Endothelial cell (in vitro differentiated cells): ENCODE data around the gene SLITRK6. TPM values are rescaled to one million over a fixed set of nuclear protein-coding genes. Genes with fewer than 3 reads are reported as not detected.

ENCODE experiments used
- DNase-seq: peaks from one replicate; pipeline ENCODE4 v3.0.0; 2021; ENCODE audit warnings: low spot score
- H3K27ac Mint-ChIP-seq: one replicate; pipeline ENCODE4 v1.8.0; 2021; ENCODE audit warnings: mixed read lengths, inconsistent platforms; ENCODE audit not compliant: unreplicated experiment
- H3K27me3 Mint-ChIP-seq: one replicate; pipeline ENCODE4 v1.8.0; 2021; ENCODE audit warnings: mild to moderate bottlenecking, moderate library complexity, mixed read lengths, inconsistent platforms; ENCODE audit not compliant: unreplicated experiment
- H3K36me3 Mint-ChIP-seq: one replicate; pipeline ENCODE4 v1.8.0; 2021; ENCODE audit warnings: mild to moderate bottlenecking, low read depth, mixed read lengths, inconsistent platforms; ENCODE audit not compliant: unreplicated experiment
- H3K4me1 Mint-ChIP-seq: one replicate; pipeline ENCODE4 v1.8.0; 2021; ENCODE audit warnings: mild to moderate bottlenecking, mixed read lengths, inconsistent platforms; ENCODE audit not compliant: unreplicated experiment
- H3K4me3 Mint-ChIP-seq: one replicate; pipeline ENCODE4 v1.8.0; 2021; ENCODE audit warnings: mild to moderate bottlenecking, mixed read lengths, inconsistent platforms; ENCODE audit not compliant: unreplicated experiment
- H3K9me3 Mint-ChIP-seq: one replicate; pipeline ENCODE4 v1.8.0; 2021; ENCODE audit warnings: mixed read lengths, inconsistent platforms; ENCODE audit not compliant: unreplicated experiment
- total RNA-seq: library from RNA; stranded (reverse); fragmentation: NEBNext Ultra II Directional; extraction: Animal tissue kit (Norgen Biotek cat#: 25700); gene quantifications from one replicate; pipeline ENCODE4 v1.2.1, GENCODE V29; 2021; ENCODE audit not compliant: unreplicated experiment
- TF ChIP-seq, protein P1 (sequence below): fragments of 200-600 bp; sonication (generic); IDR thresholded peaks from one replicate; pipeline ENCODE4 v1.5.0; 2021; ENCODE audit warnings: antibody characterized with exemption; ENCODE audit not compliant: unreplicated experiment

The SLITRK6 gene
- total RNA-seq, 1 donor from 2014 or later, result 53.1 TPM

DNA sequence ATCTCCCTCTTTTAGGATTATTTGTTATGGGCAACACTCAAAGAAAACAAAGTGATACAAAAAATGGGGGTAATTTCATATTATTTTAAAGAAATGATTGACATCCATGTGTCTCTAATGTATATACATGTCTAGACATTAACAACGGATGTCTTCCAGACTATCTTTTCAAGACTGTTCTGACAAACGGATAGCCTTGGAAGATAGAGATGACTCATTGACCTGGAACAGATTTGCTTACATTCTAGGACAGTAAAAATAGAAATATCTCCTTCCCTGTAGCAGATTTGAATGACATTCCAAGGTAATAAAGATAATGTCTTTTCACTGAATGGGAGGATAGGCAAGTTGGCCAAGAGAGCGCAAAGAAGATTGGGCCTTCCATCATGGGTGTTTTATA is 26.2 kb upstream of the SLITRK6 start:
- Mint-ChIP-seq H3K27me3 (no peaks in the 10 kb centered on the region), H3K4me3 (no peak overlapping the region), H3K4me1 (no peaks in the 10 kb centered on the region), H3K36me3 (no peaks in the 10 kb centered on the region), H3K9me3 (no peaks in the 10 kb centered on the region), H3K27ac (no peak overlapping the region)
- DNase-seq, result no peak
- TF ChIP-seq, protein P1, sequence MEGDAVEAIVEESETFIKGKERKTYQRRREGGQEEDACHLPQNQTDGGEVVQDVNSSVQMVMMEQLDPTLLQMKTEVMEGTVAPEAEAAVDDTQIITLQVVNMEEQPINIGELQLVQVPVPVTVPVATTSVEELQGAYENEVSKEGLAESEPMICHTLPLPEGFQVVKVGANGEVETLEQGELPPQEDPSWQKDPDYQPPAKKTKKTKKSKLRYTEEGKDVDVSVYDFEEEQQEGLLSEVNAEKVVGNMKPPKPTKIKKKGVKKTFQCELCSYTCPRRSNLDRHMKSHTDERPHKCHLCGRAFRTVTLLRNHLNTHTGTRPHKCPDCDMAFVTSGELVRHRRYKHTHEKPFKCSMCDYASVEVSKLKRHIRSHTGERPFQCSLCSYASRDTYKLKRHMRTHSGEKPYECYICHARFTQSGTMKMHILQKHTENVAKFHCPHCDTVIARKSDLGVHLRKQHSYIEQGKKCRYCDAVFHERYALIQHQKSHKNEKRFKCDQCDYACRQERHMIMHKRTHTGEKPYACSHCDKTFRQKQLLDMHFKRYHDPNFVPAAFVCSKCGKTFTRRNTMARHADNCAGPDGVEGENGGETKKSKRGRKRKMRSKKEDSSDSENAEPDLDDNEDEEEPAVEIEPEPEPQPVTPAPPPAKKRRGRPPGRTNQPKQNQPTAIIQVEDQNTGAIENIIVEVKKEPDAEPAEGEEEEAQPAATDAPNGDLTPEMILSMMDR, result no peak

DNA sequence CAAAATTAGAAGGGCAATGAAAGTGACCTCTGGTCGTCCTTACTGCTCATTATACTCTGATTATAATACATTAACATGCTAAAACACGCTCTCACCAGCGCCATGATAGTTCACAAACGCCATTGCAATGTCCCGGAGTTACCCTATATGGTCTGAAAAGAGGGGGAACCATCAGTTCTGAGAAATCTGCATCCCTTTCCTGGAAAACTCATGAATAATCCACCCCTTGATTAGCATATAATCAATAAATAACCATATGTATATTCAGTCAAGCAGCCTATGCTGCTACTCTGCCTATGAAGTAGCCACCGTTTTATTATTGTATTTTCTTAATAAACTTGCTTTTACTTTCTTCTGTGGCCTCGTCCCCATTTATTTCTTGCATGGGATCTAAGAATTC is 24.6 kb upstream of the SLITRK6 start:
- H3K4me1 Mint-ChIP-seq, result no peaks in the 10 kb centered on the region
- H3K27ac Mint-ChIP-seq, result no peak overlapping the region
- no peak for DNase-seq
- no peaks in the 10 kb centered on the region for H3K9me3 Mint-ChIP-seq
- TF ChIP-seq, protein P1, result no peak
- H3K36me3 Mint-ChIP-seq, result no peaks in the 10 kb centered on the region
- no peaks in the 10 kb centered on the region for H3K27me3 Mint-ChIP-seq
- H3K4me3 Mint-ChIP-seq, result no peak overlapping the region

DNA sequence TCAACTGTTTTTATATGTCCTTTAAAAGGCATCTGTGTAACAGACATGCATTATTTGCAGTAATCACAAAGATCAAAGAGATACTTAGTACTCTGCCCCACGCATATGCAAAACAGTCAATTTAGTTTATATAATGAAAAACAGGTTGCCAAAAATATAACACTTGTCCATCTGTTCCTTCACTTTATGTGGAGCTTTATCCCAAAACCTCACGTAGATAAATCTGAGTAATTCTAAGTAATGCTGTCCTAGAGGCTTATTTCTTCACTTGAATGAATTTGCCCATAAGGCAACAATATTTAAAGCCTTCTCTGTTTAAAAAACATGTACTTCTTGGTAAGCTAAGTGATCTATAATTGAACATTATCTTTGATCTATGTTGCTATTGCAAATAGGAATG is 20.3 kb upstream of the SLITRK6 start:
- Mint-ChIP-seq H3K27ac (no peak overlapping the region), H3K4me1 (no peaks in the 10 kb centered on the region), H3K36me3 (no peaks in the 10 kb centered on the region), H3K9me3 (no peaks in the 10 kb centered on the region), H3K27me3 (no peaks in the 10 kb centered on the region), H3K4me3 (no peak overlapping the region)
- TF ChIP-seq, protein P1, result no peak
- no peak for DNase-seq

DNA sequence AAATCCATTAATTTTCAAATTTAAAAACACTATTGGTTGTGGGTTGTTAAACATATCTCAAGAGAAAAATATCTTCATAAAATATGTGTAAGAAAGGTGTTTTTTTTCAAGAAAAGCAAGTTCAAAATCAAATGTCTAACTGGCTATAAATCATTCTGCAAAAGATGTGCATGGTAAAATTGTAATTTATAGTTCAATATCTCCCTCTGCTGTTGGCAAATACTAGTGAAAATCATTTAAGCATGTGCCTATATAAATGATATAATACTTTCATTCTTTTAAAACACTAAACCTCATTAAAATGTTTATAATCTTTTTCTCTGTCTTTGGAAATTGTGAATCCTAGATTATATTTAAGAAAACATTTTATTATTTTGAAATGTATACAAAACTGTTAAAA is 17.2 kb upstream of the SLITRK6 start:
- TF ChIP-seq, protein P1, result no peak
- no peak overlapping the region for H3K4me3 Mint-ChIP-seq
- no peak overlapping the region for H3K27ac Mint-ChIP-seq
- H3K9me3 Mint-ChIP-seq, result no peaks in the 10 kb centered on the region
- no peaks in the 10 kb centered on the region for H3K27me3 Mint-ChIP-seq
- no peaks in the 10 kb centered on the region for H3K36me3 Mint-ChIP-seq
- DNase-seq, result no peak
- no peaks in the 10 kb centered on the region for H3K4me1 Mint-ChIP-seq

DNA sequence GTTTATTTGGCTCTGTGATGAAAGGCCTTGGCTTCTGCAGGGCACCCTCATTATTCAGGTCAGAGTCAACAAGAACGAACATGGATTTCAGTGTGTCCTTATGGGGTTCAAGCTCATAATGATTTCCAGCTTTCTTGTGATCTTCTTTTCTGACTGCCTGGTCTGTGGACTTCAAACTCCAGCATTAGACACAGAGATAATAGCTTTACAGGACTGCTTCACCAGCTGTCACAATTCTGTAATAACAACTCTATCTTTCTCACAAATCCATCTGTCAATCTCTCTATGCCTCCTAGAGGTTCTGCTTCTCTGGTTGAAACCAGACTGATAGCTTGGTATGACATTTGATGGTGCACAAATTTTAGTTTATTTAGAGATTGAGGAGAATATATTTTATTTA is 13.1 kb upstream of the SLITRK6 start:
- H3K9me3 Mint-ChIP-seq, result no peaks in the 10 kb centered on the region
- peaks cover 6% of the 10 kb centered on the region for H3K4me1 Mint-ChIP-seq
- no peak overlapping the region for H3K4me3 Mint-ChIP-seq
- H3K27ac Mint-ChIP-seq, result no peak overlapping the region
- DNase-seq, result no peak
- no peaks in the 10 kb centered on the region for H3K27me3 Mint-ChIP-seq
- TF ChIP-seq, protein P1, result no peak
- no peaks in the 10 kb centered on the region for H3K36me3 Mint-ChIP-seq
